Activated effector memory CD4-positive, alpha-beta T cell treated with anti-CD3 and anti-CD28 coated beads, Interleukin-2, amount 50 U/mL, for 16 hours (primary cell): Measurements from ENCODE around the gene DOCK9.

Experiments
- DNase-seq: peaks from one replicate; pipeline ENCODE4 v3.0.0-alpha.2; 2020

DOCK9 gene

GRCh38 chr13:98972059-98972458 lies 5.8 kb downstream of the DOCK9 start:
- no peak for DNase-seq

- DNase-seq: no peak
These were observed 7.5 kb downstream of the DOCK9 start for GRCh38 chr13:98970330-98970729.

GRCh38 chr13:98967491-98967890 lies 10.4 kb downstream of the DOCK9 start:
- DNase-seq: no peak

GRCh38 chr13:98966019-98966418 lies 11.8 kb downstream of the DOCK9 start:
- no peak for DNase-seq

GRCh38 chr13:98965325-98965724 lies 12.5 kb downstream of the DOCK9 start:
- no peak for DNase-seq

- DNase-seq: no peak
These were observed 13.9 kb downstream of the DOCK9 start for GRCh38 chr13:98963917-98964316.

- no peak for DNase-seq
These were observed 14.8 kb downstream of the DOCK9 start for GRCh38 chr13:98962901-98963590.

- DNase-seq: no peak
These were observed 16.3 kb downstream of the DOCK9 start for GRCh38 chr13:98961503-98962105.

- DNase-seq: no peak
These were observed 17.0 kb downstream of the DOCK9 start for GRCh38 chr13:98960606-98961502.

- no peak for DNase-seq
These were observed 17.9 kb downstream of the DOCK9 start for GRCh38 chr13:98959786-98960605.

GRCh38 chr13:98959291-98959690 lies 18.6 kb downstream of the DOCK9 start:
- DNase-seq: no peak

GRCh38 chr13:98958443-98958794 lies 19.4 kb downstream of the DOCK9 start:
- no peak for DNase-seq

- no peak for DNase-seq
These were observed 20.0 kb downstream of the DOCK9 start for GRCh38 chr13:98957731-98958442.

- DNase-seq: no peak
These were observed 22.5 kb downstream of the DOCK9 start for GRCh38 chr13:98955336-98955735.

- no peak for DNase-seq
These were observed 23.6 kb downstream of the DOCK9 start for GRCh38 chr13:98954313-98954712.

GRCh38 chr13:98951266-98951665 lies 26.6 kb downstream of the DOCK9 start:
- no peak for DNase-seq

GRCh38 chr13:98950705-98951104 lies 27.2 kb downstream of the DOCK9 start:
- no peak for DNase-seq

- no peak for DNase-seq
These were observed 29.9 kb downstream of the DOCK9 start for GRCh38 chr13:98947925-98948324.

GRCh38 chr13:98945863-98946605 lies 31.8 kb downstream of the DOCK9 start:
- no peak for DNase-seq

GRCh38 chr13:98944336-98944735 lies 33.5 kb downstream of the DOCK9 start:
- no peak for DNase-seq

- no peak for DNase-seq
These were observed 34.9 kb downstream of the DOCK9 start for GRCh38 chr13:98942997-98943396.

- no peak for DNase-seq
These were observed 35.4 kb downstream of the DOCK9 start for GRCh38 chr13:98942485-98942884.
